GM19023 (cell line): ENCODE data around the gene TCF19.
A peak's percentile ranks its signal among the peaks of the same experiment; 100 is the strongest.

ENCODE experiments used
- ATAC-seq: cut with Tn5 transposase; IDR thresholded peaks from one replicate; pipeline ENCODE4 v1.9.1; 2021; ENCODE audit warnings: mild to moderate bottlenecking, moderate library complexity; ENCODE audit not compliant: unreplicated experiment

Gene TCF19, protein sequence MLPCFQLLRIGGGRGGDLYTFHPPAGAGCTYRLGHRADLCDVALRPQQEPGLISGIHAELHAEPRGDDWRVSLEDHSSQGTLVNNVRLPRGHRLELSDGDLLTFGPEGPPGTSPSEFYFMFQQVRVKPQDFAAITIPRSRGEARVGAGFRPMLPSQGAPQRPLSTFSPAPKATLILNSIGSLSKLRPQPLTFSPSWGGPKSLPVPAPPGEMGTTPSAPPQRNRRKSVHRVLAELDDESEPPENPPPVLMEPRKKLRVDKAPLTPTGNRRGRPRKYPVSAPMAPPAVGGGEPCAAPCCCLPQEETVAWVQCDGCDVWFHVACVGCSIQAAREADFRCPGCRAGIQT

GRCh38 chr6:31158140-31158862 lies at the start of gene TCF19:
Gene TCF19, plus strand, starts transcription at chr6:31158589. Its CDS starts 881 bp downstream, at chr6:31159470.
- peak; percentile 87 for ATAC-seq

- no peak for ATAC-seq
Measured at GRCh38 chr6:31110825-31111582, 47.4 kb upstream of the TCF19 start.

DNA sequence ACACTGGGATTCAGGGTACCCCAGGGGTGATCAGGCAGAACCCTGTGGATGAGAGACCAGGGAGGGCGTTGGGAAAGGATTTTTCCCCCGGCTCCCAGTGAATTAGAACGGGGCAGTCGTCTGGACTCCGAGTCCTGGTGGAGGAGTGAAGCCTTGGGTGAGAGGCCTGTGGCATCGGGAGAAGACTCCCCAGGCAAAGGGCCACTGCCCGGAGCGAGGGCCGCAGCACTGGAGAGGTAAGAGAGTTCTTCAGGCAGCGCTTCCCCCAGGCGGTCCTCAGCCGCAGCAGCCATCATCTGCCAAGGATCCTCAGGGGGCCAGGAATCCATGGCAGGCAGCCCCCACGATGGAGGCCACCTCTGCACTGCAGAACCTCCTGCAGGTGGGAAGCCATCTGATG lies 46.7 kb upstream of the TCF19 start:
- no peak for ATAC-seq

GRCh38 chr6:31112478-31112877 lies 45.9 kb upstream of the TCF19 start, which contains the start of gene C6orf15:
Gene C6orf15, minus strand, starts transcription at chr6:31112575. Its CDS starts 20 bp downstream, at chr6:31112555.
- no peak for ATAC-seq

GRCh38 chr6:31113861-31114540 lies 44.4 kb upstream of the TCF19 start:
- no peak for ATAC-seq

DNA sequence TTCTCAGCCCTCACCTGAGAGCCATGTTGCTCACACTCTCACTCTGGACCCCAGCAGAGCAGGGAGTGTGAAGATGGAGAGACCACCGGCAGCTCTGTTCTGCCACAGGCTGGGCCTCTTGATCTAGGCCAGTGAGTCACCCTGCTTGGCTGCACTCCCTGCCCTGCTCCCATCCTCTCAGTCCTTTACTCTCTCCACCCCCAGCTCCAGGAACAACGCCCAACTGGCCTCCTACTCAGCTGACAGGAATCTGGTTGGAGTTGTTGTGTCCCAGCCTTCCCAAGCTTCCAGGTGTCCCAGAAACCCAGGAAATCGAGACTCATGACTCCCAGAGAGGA lies 43.9 kb upstream of the TCF19 start, which contains the start of gene PSORS1C1:
TSS of gene PSORS1C1 (plus strand) at position 260 of the 338 bp plus-strand sequence. CDS start 14,833 bp downstream, outside the sequence.
- no peak for ATAC-seq

DNA sequence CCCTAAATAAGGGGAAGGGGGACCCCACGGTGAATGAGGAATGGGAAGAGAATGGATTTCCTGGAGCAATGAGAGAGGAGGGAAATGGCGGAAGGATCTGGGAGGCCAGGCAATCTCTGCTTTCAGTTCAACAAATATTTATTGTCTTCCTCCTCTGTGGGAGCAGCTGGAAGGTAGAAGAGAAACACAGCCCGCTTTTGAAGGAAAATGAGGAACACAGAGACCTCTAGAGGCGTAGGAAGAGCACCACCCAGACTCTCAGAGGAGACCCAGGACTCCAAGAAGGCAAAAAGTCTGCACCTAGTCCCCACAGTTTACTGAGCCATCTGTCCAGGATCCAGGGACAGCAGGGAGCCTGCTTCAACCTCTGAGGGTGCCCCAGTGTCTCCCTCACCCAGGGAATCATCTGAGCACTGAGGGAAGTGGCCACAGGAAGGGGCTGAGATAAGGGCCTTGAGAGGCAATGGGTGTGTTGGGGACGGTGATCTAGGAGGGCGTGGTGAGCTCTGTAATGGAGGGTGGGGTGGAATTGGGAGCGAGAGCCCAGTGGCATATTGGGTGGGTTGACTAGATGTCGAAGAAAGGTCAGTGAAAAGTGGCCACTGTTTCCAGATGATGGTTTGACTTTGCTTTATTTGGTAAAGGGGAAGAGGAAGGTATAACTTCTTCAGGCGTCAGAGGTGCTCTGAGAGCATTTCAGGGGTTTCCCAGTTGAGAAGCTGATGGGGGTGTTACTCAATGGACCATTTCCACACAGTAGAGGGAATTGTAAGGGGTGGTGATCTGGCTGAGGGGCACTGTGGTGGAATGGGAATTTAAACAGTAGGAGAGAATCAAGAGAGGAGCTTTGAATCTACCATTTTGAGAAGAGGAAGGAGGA lies 43.2 kb upstream of the TCF19 start:
- no peak for ATAC-seq

DNA sequence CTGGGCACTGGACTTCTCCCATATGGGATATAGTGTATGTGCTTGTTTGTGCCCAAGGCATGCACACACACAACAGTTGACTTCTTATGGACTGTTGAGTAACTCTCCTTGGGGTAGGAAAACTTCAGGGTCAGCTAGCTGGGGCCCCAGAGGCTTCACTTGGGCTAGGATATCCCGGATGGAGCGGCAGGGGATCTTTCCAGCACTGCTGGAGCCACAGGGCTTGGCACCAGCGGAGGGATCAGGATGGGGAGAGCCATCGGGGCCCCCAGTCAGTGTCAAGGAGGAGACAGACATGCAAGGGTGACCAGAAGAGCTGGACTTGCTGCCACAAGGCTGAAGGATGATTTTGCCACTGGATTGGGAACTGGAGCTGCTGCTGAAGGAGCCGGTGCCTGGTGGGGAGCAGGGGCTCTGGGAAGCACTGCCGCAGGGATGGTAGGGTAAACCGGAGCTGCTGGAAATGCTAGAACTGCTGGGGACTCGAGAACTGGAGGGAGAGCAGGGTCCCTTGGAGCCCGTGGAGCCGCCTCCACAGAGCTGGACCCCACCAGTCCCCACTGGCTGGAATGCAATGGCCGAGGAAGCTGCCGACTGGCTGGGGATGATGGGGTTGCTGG lies 42.3 kb upstream of the TCF19 start:
- no peak for ATAC-seq

GRCh38 chr6:31116661-31117385 lies 41.6 kb upstream of the TCF19 start:
- ATAC-seq = no peak

DNA sequence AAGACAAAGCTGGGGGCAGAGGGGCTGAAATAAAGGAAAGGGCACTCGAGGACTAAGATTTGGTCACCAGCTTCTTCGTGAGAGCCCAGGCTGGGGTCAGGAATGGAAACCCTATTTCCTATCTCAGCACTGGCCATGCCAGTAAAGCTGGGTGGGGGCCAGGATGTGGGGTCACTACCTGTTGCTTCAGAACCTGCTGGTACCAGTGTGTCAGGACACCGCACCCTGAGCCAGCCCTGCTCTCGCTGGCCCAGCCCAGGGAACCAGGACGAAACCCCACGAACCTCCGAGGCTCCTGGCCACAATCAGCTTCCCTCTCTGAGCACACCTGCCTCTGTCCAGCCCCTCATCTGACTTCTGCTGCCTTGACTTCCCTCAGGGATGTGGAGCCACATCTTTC lies 40.2 kb upstream of the TCF19 start:
- ATAC-seq = no peak

- ATAC-seq = no peak
Measured at GRCh38 chr6:31120151-31120915, 38.1 kb upstream of the TCF19 start, which contains the start of gene CDSN. Gene CDSN, minus strand, starts transcription at chr6:31120446. Its CDS starts 27 bp downstream, at chr6:31120419.

DNA sequence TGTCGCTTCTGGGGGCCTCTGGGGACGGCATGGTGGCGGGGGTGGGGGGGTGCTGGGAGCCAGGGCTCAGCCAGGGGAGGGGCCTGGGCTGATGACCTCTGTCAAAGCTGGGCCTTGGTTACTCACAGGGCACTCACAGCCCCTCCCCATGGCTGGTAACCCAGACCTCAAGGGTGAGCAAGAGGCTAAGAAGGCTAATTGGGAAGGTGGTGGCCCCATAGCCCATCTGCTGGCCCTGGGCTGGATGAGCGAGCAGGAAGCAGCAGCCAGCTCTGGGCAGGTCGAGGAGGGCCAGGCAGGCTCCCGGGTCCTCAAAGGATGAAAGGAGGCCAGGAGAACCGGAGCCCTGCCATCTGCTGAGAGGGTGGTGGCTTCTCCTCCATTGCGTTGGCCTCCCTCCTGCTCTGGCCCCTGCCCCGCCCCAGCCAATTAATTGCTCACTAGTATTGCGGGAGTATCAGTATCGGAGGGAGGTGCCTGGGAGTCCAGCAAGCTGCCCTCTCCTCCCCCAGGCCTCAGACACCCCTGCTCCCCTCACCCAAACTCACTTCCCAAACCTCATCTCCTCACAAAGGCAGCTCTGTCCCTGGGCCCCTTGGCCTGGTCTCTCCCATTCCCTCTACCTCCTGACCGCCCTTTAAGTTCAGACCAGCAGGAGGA lies 37.1 kb upstream of the TCF19 start:
- ATAC-seq = no peak

GRCh38 chr6:31122791-31123706 lies 35.3 kb upstream of the TCF19 start:
- ATAC-seq = no peak

GRCh38 chr6:31125162-31125561 lies 33.2 kb upstream of the TCF19 start:
- no peak for ATAC-seq

GRCh38 chr6:31125586-31126363 lies 32.6 kb upstream of the TCF19 start:
- no peak for ATAC-seq
